NCI-H460 (cell line): ENCODE measurements around the gene TTC14. TPM values are rescaled to one million over a fixed set of nuclear protein-coding genes. Genes with fewer than 3 reads are reported as not detected.

ENCODE experiments used
- DNase-seq: peaks from one replicate; pipeline ENCODE4 v3.0.0-alpha.2; 2016; ENCODE audit warnings: low read depth; ENCODE audit errors: extremely low read depth
- small RNA-seq, 2 experiments: library from RNA; depleted of rRNA; stranded (forward); fragments of <200 nt; gene quantifications; one replicate each; pipeline ENCODE3, GENCODE V24; 2014
- total RNA-seq: library from RNA; depleted of rRNA; stranded (reverse); fragments of >200 nt; shearing (Covaris generic); gene quantifications from 2 replicates; pipeline ENCODE4 v1.2.3, GENCODE V29; 2014; rRNA removed

TTC14 gene
- total RNA-seq, 1 experiment from 2014 or later = 23.9 TPM

GRCh38 chr3:180630371-180630770 is 28.4 kb downstream of the TTC14 start:
- no peak for DNase-seq

DNA sequence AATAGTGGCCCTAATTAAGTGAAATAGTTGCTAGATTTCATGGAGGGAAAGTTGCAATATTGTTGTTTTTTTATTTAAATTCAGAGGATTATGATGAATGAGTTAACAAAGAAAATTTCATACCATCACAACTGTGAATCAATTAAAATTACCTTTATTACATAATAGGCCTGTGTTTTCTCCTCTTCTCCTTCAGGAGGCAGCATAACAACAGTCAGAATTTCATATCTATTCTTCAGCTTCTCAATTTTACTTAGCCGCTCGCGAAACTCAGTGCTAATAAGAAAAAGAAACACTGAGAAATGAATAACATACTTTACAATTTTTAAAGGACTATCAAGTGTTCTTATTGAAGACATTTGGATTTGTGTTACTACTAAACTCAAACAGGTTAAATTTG is 29.4 kb downstream of the TTC14 start:
- no peak for DNase-seq

- no peak for DNase-seq
Measured at GRCh38 chr3:180633722-180634121, 31.8 kb downstream of the TTC14 start.

- DNase-seq = no peak
Measured at GRCh38 chr3:180640987-180641386, 39.0 kb downstream of the TTC14 start.

DNA sequence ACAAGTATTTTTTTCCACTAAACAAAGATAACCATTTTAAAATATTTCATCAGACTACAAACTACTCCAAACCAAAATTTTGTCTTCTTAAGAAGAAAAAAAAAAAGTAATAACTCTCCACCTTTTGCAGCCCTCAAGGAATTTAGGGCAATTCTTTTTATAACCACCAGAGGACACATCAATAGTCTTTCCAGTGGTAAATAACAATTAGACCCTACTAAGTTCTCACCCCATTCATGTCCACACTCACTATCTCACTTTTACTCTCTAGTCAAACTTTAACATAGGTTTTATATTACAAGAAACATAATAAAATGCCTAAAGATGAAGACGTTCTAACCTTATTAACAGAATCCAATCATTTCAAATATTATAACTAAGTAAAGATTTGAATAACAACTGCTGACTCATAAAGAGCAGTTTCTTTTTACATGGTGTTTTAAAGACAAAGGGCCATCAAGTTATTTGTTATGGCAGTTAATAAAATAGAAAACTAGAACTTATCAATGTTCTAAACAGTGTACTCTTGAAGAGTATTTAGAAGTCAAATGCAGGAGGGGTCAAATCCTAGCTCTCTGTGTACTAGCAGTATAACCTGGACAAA is 44.3 kb downstream of the TTC14 start:
- DNase-seq = no peak

GRCh38 chr3:180656406-180656805 is 54.4 kb downstream of the TTC14 start:
- no peak for DNase-seq

- DNase-seq = no peak
Measured at GRCh38 chr3:180657094-180657493, 55.1 kb downstream of the TTC14 start.

Small RNA genes within 50 kb of the gene (small RNA-seq; reads per million reads assigned to genes)
- gene AC068298.1 (0 to 0.06 reads per million in 2 experiments), gene RNU6-486P (0 reads per million in 2 experiments)

Other genes with a start within 250 kb of the TTC14 start
- not detected in 2 replicates for gene CCDC39, start 77.3 kb downstream of the TTC14 start, total RNA-seq